ENCODE data around the gene ITPRIP. TPM values are rescaled to one million over a fixed set of nuclear protein-coding genes. Genes with fewer than 3 reads are reported as not detected.

ITPRIP gene
- total RNA-seq, 2 donors from 2014 or later, result 9.1 to 11.0 TPM

DNA sequence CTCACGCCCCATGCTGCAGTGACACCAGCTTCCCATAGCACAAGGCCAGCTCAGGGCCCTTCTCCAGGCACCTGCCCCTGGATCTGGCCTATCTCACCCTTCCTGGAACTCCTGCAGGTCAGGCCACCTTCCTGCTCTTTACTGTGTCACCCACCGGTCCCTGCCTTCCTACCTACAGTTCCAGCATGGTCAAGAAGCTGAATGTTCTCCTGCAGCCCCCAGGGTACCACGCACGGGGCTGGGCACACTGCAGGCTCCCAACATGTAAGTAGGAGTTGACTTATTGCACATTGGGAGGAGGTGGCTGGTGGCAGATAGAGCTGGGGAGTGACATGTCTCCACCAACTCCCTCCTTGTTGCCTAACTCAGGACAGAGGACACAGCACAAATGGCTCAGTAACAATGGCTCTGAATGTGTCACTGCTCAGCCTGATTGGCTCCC is 14.5 kb downstream of the ITPRIP start:
- WGBS, 2 experiments (ENCODE audit: insufficient coverage in 1 of 2, insufficient read length in 1 of 2), result 95% methylated on average over 4 of the region's 4 CpGs

GRCh38 chr10:104323085-104323484 is 15.2 kb downstream of the ITPRIP start:
- Mint-ChIP-seq H3K27me3 (ENCODE audit: insufficient read depth) (no peaks in the 10 kb centered on the region), H3K4me1 (peaks cover 30% of the 10 kb centered on the region), H3K9me3 (no peaks in the 10 kb centered on the region), H3K4me3 (no peak overlapping the region), H3K36me3 (ENCODE audit: low read depth) (peaks cover 10% of the 10 kb centered on the region), H3K27ac (no peak overlapping the region)
- Histone ChIP-seq H3K9me3 (ENCODE audit: control insufficient read depth, low read length) (no peaks in the 10 kb centered on the region), H3K27me3 (ENCODE audit: control insufficient read depth, insufficient read depth, low read length, poor library complexity, severe bottlenecking) (no peaks in the 10 kb centered on the region), H3K36me3 (ENCODE audit: control insufficient read depth, insufficient read depth, low read length) (peaks cover 5% of the 10 kb centered on the region), H3K27ac (ENCODE audit: low read depth, low read length) (no peak overlapping the region), H3K9ac (ENCODE audit: extremely low read depth, low read length, poor library complexity, severe bottlenecking) (no peak overlapping the region), H3K4me3 (ENCODE audit: low read length) (no peak overlapping the region), H3K4me1 (ENCODE audit: control insufficient read depth, insufficient read depth, low read length) (peaks cover 4% of the 10 kb centered on the region)
- 64 to 97% methylated on average over 1 of the region's 1 CpG for WGBS, 2 experiments (ENCODE audit: insufficient coverage in 1 of 2, insufficient read length in 1 of 2)
- TF ChIP-seq CTCF (conservative IDR thresholded peaks at IDR 0.05), result no peak
- peak; percentile 45 for DNase-seq

More for the DNA sequence above, 14.5 kb downstream of the ITPRIP start:
- Mint-ChIP-seq H3K27me3 (ENCODE audit: insufficient read depth) (no peaks in the 10 kb centered on the region), H3K4me1 (peaks cover 36% of the 10 kb centered on the region), H3K27ac (no peak overlapping the region), H3K4me3 (no peak overlapping the region), H3K36me3 (ENCODE audit: low read depth) (peaks cover 8% of the 10 kb centered on the region), H3K9me3 (no peaks in the 10 kb centered on the region)
- H3K27me3 ChIP-seq (ENCODE audit: control insufficient read depth, insufficient read depth, low read length, poor library complexity, severe bottlenecking), result no peaks in the 10 kb centered on the region
- peak; percentile 45 for DNase-seq
- no peak overlapping the region for H3K27ac ChIP-seq (ENCODE audit: low read depth, low read length)
- H3K36me3 ChIP-seq (ENCODE audit: control insufficient read depth, insufficient read depth, low read length), result peaks cover 5% of the 10 kb centered on the region
- H3K9me3 ChIP-seq (ENCODE audit: control insufficient read depth, low read length), result no peaks in the 10 kb centered on the region
- TF ChIP-seq CTCF (conservative IDR thresholded peaks at IDR 0.05), result no peak
- H3K9ac ChIP-seq (ENCODE audit: extremely low read depth, low read length, poor library complexity, severe bottlenecking), result no peak overlapping the region
- H3K4me3 ChIP-seq (ENCODE audit: low read length), result no peak overlapping the region
- H3K4me1 ChIP-seq (ENCODE audit: control insufficient read depth, insufficient read depth, low read length), result peaks cover 9% of the 10 kb centered on the region

DNA sequence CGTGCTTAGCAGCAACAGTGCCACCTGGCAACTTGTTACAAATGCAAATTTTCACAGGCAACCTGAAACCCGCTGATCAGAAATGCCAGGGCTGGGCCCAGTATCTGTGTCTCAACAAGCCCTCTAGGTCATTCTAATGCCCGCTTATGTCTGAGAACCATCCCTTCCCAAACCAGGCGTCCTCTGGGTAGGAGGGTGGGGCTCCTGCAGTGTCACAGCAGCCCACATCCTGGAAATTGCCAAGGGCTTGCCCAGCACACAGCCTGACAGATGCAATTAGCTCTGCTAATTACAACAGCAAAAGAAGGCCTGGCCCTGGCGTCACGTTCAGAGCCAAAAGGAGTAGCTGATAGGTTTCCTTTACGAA is 15.9 kb downstream of the ITPRIP start:
- TF ChIP-seq CTCF (conservative IDR thresholded peaks at IDR 0.05), result no peak
- no peak overlapping the region for H3K4me3 Mint-ChIP-seq
- Histone ChIP-seq H3K9ac (ENCODE audit: extremely low read depth, low read length, poor library complexity, severe bottlenecking) (no peak overlapping the region), H3K27ac (ENCODE audit: low read depth, low read length) (no peak overlapping the region), H3K9me3 (ENCODE audit: control insufficient read depth, low read length) (no peaks in the 10 kb centered on the region), H3K4me3 (ENCODE audit: low read length) (no peak overlapping the region), H3K27me3 (ENCODE audit: control insufficient read depth, insufficient read depth, low read length, poor library complexity, severe bottlenecking) (no peaks in the 10 kb centered on the region), H3K4me1 (ENCODE audit: control insufficient read depth, insufficient read depth, low read length) (peaks cover 8% of the 10 kb centered on the region), H3K36me3 (ENCODE audit: control insufficient read depth, insufficient read depth, low read length) (peaks cover 5% of the 10 kb centered on the region)
- H3K4me1 Mint-ChIP-seq, result peaks cover 31% of the 10 kb centered on the region
- WGBS, 2 experiments (ENCODE audit: insufficient coverage in 1 of 2, insufficient read length in 1 of 2), result 36 to 92% methylated on average over 1 to 7 of the region's 7 CpGs
- DNase-seq, result peak; percentile 52
- H3K9me3 Mint-ChIP-seq, result no peaks in the 10 kb centered on the region
- peaks cover 11% of the 10 kb centered on the region for H3K36me3 Mint-ChIP-seq (ENCODE audit: low read depth)
- no peaks in the 10 kb centered on the region for H3K27me3 Mint-ChIP-seq (ENCODE audit: insufficient read depth)
- H3K27ac Mint-ChIP-seq, result no peak overlapping the region
